Fibroblast of skin of left quadriceps (primary cell): ENCODE results near the gene FZD4.

Experiments used
- DNase-seq, 2 experiments: peaks; one replicate each; pipeline ENCODE4 v3.0.0-alpha.2; 2013; ENCODE audit warnings: low read depth in 2 of 2

The FZD4 gene

DNA sequence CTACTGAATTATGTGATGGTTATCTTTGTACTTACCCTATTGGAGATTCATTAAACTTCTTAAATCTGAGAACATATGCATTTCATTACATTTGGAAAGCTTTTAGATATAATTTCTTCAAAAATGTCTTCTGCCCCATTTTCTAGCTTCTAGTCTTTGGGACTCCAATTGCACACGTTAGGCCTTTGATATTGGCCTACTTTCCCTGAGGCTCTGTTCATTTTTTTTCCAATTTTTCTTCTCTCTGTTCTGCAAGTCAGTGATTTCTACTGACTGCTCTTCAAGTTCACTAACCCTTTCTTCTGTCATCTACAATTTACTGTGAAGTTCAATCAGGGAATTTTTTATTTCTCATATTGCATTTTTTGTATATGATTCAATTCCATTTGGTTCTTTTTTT is 43.0 kb downstream of the FZD4 start:
- no peak for DNase-seq

DNA sequence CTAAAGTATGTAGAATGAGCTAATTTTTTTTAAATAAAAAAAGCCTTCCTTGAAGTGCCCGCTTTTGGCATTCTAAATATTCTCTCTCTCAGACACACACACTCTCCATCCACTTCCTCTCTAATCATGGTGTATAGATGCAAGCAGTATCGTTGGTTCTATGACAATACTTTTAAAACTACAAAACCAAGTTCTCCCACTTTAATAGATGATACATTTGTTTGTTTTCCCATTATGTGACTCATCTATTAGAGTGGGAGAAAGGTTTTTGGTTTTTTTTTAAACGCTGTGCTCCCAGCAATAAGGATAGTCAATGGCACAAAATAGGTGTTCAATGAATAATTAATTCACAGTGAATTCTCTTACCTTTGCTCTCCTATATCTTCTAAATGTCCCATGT is 44.6 kb downstream of the FZD4 start:
- no peak for DNase-seq

DNA sequence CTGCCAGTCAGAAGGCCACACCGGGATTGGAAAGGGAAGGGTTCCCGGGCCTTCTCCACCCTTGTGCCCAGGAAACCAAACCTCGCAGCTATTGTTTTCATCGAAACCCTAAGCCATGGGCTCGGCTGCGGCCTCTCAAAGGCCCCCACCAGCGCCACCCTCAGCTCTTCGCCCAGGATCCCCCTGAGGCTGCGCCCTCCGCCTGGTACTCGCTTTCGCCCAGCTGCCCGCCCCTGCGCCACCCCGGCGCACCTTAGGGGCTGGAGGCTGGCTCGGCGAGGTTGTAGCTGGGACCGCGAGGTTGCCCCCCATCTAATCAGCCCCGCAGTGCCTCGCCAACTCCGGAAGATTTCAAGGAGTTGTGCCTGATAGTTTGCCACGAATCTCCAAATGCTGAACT is 49.0 kb downstream of the FZD4 start:
- no peak for DNase-seq

DNA sequence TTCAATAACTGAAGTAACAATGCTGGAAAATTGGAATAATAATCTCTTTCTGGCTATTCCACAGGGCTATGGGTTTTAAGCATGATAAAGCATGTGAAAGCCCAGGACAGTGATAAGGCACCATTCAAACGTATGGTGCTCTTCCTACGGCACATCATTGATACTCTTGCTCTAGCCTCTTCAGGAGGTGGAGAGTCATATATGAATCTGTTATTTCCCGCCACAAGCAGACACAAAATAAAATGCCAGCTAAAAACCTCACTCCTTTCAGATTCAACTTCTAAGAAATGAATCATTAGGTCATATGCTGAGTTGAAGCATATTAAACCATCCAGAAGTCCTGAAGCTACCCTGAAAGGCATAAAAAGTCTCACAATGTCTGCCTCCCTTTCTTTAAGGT is 49.9 kb downstream of the FZD4 start:
- DNase-seq: no peak

DNA sequence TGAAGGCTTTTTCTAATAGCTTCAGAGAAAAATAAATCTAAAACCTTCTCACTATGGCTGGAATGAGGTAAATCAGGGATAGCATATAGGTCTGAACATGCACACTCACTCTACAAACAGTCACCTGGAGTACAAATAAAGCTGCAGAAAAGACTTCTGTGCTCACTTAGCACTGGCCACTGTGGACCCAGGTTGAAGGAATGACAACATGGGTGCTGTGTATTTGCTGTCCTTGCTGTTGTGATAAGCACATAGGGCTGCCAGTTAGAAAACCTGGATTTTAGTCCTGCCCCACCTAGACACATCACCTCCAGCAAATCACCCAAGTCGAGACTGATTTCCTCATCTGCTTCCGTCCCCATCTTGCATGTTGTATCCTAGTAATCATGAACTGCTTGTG is 51.2 kb downstream of the FZD4 start:
- no peak for DNase-seq

DNA sequence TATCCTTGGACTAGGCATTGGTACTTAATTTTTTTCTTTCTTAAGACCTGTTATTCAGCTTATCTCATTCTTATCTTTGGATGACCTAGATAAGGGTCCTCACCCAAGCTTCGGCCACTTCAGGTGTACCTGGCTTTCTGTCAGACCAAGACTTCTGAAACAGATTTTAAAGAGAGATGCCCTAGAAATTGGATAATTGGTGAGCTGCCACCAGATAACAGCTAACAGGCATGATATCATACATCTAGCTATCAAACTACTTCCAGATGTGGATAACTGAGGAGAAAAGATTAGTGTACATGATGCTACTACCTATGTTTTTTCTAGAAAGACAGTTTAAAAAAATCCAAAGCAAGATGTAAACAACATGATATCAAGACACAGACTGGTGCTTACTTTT is 52.9 kb downstream of the FZD4 start:
- DNase-seq: no peak

DNA sequence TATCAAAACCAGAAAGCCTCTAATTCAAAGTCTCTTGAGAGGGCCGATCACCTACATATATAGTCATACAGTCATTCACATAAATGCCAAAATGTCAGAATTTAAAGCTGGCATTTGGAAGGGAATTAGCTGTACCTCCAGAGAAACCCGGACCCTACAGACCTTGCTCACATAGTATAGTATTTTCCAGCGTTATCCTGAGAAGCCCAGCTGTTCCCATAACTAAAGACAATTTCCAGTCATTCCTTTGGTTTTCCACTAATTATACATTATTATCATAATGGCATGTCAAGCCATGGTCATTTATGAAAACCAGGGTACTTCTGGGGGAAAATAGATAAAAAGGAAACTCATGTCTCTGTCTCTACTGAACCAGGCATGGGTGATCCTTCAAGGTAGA is 53.6 kb downstream of the FZD4 start:
- no peak for DNase-seq

DNA sequence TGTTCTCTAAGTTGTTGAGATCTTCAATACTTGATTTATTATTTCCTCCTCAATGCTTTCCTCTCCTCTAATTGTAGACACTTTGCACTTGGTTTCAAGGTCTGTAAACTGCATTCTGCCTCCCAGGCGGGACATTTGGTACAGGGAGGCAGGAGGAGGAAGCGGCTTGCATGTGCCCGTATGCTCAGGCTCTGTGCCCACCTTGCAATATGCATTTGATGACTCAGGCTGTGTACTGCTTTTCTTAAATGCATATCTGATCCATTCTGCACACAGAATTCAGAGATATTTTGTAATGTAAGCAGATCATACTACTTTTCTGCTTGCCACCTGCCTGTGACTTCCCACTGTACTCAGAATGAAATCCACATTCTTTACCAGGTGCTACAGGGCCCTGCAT is 55.0 kb downstream of the FZD4 start:
- no peak for DNase-seq

DNA sequence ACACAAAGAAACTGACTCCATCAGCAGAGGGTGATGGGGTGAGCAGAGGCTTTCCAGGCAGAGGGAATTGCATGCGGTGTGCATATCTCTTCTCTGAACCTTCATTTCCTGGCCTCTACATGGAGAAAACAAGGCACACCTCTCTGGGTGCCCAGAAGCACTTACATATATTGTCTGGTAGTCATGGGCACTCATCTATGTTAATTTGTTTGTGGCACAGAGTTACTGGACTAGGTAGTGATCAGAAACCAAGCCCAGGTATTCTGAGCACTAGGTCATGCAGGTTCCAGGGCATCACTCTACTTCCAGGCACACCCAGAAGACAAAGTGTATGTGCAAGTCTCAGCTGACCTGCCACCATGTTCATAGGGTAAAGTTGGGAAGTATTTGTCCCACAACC is 56.5 kb downstream of the FZD4 start:
- no peak for DNase-seq

DNA sequence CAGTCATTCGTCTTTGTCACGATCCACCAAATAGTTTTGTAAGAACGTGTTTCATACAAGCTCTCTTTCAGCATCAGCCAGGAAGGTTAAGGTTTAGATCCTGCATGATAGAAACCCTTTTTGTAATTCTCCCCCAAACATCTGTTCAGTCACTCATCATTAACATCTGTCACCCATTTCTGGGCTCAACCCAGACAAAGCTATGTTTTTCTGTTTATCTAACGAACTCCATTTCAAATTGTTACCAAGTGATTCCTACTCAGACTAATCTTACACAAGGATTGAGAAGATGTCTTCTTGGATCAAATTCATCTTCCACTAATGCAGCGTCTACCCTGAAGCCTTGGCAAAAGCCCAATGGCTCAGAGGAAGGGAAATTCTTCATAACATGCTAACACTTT is 58.8 kb downstream of the FZD4 start:
- peak; percentile 82 to 85 for DNase-seq
